ENCODE results near the gene ACTG2.
"Not testable (repeated sequence)": the region's sequence is repeated elsewhere in the genome, so short reads cannot be mapped to it uniquely, and the experiment has no call there.

Gene ACTG2

DNA sequence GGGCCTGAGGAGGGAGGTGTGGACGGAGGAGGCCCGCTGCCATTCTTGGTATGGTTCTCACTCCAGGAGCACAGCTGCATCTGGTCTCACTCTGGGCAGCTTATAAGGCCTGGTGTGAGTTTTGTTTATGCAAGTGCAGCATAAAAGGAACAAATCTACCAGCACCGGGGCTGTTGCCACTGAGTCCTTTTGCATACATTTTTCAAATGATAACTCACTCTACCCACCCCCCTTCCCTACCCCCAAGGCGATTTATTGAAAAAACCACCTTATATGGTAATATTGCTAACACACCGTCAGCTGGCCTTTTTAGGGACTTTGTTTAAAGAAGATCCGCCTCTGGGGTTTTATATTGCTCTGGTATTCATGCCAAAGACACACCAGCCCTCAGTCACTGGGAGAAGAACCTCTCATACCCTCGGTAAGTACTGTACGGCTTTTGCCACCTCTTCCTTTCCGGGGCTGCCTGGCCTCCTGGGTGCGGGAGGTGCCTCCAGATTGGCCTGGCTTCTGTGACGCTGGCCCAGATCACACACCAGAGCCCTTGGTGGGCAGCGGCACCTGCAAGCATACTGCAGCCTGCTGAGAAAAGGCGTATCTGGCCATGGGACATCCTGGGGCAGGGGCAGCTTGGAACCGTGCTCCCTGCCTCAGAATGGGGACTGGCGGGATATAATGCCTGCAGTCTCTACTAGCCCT, at the start of gene ACTG2:
TSS of gene ACTG2 (plus strand) at position 378 of the 699 bp plus-strand sequence. CDS start 8,304 bp downstream, outside the sequence.
- DNase-seq (ENCODE audit: low spot score) = no peak

DNA sequence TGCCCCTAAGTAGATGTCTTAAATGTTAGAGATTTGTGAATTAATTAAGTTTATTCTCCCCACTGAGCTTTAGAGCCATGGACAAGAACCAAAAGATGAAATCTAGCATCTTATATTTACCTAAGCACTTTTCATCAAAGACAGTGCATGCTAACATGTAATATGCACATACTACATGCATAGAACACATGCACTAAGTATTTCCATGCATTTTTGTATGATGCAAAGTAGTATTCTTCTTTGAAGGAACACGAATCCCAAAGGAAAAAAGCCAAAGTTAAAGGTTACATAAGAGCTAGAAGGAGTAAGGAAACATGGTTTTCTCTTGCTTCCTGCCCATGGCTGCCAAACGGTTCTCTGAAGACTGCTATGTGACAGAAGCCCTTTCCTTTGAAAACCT, 48.7 kb upstream of the ACTG2 start:
- no peak for DNase-seq (ENCODE audit: low spot score)

DNA sequence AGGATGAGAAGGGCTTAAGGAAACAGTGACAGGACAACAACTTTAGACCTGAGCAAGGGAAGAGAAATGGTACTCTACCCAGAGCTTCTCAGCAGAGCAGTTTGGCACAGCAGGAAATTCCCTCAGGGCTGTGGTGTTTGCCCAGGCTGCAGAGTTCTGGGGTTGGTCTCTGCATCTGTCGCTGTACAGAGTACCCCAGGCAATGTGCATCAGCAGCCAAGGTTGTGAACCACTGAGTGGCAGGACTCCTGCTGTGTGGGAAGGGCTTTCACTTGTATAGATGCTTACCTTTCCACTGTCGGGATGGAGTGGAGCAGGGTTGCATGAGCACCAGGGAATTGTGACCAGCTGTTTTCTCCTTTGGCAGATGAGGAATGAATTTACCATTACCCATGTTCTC, 42.8 kb upstream of the ACTG2 start:
- DNase-seq (ENCODE audit: low spot score) = no peak

DNA sequence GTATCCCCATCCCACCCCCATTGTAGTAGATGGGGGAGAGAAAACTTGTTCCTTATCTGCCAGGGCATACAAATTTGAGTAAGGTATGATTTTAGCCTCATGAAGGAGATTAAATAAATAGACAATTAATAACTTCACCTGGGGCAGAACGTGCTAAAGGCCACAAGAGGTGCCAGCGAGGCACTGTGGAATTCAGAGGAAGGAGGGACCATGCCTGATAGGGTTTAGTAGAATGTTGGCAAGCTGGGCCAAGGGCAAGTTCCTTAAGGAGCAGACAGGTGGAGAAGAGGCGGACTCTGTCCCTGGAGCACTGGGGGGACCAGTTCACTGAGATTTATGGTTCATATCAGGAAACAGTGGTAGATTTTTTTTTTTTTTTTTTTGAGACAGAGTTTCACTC, 41.5 kb upstream of the ACTG2 start:
- no peak for DNase-seq (ENCODE audit: low spot score)

DNA sequence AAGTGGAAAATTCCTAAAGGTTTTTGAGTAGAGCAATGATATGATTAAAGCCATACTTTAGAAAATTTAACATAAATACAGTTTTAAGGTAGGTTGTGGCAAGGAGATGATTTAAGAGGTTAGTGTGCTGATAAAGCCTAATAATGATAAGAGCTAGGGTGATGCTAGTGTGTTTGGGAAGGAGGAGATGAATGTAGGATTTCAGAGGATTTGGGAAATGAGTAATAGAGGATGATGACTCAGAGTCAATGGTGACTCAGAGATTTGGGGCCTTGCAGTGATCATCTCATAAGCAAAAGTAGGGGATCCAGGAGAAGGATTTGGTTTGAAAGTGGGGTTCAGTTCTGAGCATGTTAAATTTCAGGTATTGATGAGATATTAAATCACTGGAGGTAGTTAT, 40.8 kb upstream of the ACTG2 start:
- no peak for DNase-seq (ENCODE audit: low spot score)

DNA sequence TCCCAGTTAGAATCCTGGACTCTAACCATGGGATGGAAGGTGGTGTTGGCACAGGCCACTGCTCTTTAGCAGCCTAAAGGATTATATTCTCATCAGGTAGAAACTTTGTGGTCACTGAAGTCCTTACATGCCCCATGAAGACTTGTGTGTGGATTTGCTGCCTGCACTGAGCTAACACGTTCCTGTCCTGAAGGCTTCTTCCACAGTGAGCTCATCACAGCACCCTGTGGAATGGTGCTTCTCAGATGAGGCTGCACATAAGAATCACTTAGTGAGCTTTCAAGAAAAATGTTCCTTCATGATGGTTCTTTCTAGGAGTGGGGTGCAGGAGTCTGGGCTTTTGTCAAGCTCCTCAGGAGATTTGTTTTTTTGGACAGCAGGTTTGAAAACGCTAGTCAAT, 37.3 kb upstream of the ACTG2 start:
- DNase-seq (ENCODE audit: low spot score) = no peak

DNA sequence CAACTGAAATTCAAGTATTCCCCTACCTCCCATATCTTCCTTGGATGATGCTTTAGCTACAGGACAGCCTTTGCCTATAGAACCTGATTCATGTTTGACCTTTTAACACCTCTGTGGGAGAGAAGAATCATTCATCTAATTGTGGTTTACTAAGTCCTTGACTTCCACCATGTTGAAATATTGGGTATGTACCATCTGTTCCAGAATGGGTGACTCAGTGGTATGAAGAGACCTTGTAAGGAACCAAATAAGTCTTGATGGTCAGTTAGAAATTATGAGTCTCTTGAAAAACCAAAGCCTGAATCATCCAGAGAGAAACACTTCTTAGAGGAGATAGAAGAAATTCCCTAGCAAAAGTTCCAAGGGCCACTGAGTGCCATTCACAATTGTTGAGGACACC, 36.6 kb upstream of the ACTG2 start:
- no peak for DNase-seq (ENCODE audit: low spot score)

DNA sequence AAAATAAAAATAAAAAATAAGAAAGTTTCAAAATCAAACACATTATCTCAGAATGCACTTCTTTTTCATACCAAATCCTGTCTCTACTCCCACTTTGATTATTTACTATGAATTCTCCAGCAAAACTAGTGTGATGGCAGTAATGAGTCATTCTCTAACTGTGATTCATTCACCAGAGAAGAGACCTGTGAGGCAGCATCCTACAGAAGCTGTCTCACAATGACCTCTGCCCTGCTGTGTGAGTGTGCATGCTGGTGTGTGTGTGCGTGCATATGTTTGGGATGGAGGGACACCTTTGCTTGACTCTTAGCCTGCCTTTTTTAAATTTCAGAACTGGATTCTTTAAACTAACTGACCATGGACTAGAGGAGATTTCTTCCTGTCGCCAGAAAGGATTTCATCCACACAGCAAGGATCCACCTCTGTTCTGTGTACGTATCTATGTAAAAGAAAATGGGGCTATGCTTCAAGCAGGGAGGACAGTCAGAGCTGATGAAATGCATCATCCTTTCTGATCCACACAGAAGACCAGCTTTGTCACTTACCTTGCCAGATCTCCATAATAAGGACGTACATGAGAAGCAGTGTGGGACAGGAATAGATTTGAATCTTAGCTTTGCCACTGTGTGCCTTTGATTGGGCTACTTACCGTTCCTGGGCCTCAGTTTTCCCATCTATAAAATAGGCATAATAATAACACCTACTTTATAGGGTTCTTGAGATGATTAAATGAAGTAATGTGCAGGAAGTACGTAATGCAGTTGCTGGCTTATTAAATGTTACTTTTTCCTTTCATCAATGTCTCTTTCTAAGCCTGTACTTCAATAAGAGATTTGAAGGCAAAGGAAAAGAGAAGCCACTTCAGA, 32.9 kb upstream of the ACTG2 start:
- DNase-seq (ENCODE audit: low spot score) = no peak

DNA sequence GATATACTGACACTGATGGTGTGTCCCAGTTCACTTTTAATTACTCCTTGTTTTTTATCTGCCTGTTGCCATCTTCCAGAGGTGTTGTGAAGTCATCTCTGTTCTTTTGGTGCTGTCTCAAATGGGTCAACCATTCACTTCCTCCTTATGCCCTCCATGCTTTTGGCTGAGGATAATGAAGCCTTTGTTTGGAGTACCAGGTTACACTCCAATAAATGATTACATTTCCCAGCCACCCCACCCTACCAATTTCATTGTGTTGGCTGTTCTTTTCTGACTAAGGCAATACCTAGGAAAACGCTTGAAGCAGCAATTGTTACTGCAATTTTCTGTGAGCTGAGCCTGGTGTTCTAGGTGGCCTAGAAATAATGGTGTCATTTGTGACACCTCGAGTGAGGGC, 29.8 kb upstream of the ACTG2 start:
- DNase-seq (ENCODE audit: low spot score) = no peak

DNA sequence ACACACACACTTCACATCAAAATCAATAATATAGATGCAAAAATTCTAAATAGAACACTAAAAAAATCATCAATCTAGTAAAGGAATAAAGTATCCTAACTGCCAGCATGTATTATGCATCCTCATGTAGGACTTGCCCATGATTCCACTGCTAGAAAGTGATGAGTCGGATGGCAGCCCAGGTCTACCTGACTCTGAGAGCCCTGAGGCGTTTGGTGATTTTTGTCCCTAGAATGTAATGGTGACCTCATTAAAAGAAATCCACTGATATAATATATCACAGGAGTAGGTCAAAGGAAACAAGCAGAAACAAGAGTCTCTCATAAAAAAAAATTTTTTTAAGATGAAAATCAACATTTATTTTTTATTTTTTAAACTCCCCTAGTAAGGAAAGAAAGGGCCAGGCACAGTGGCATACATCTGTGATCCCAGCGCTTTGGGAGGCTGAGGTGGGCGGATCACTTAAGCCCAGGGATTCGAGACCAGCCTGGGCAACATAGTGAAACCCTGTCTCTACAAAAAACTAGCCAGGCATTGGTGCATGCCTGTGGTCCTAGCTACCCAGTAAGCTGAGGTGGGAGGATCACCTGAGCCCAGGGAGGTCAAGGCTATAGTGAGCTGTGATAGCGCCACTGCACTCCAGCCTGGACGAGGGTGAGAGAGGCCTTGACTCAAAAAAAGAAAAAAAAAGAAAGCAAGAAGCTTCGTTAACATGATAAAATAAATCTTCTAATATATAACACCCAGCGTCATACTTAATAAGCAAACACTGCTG, 24.4 kb upstream of the ACTG2 start:
- no peak for DNase-seq (ENCODE audit: low spot score)

DNA sequence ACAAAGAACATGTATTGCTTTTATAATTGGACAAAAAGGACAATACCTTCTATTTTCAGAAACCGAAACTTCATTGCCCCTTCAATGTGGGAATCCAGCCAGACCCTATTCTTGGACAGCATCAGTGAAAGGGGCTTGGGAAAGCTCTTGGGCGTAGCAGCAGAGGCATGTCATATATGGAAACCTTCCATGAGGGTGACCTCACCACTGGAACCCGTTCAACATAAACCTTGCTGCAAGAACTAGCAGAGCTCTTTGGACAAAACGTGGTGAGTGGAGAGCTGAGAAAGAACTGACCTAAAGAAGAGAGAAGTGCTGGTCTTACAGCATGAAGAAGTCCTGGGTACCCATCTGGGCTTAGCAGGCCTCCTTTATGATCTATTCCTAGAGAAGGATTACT, 22.7 kb upstream of the ACTG2 start:
- peak; percentile 16 for DNase-seq (ENCODE audit: low spot score)

DNA sequence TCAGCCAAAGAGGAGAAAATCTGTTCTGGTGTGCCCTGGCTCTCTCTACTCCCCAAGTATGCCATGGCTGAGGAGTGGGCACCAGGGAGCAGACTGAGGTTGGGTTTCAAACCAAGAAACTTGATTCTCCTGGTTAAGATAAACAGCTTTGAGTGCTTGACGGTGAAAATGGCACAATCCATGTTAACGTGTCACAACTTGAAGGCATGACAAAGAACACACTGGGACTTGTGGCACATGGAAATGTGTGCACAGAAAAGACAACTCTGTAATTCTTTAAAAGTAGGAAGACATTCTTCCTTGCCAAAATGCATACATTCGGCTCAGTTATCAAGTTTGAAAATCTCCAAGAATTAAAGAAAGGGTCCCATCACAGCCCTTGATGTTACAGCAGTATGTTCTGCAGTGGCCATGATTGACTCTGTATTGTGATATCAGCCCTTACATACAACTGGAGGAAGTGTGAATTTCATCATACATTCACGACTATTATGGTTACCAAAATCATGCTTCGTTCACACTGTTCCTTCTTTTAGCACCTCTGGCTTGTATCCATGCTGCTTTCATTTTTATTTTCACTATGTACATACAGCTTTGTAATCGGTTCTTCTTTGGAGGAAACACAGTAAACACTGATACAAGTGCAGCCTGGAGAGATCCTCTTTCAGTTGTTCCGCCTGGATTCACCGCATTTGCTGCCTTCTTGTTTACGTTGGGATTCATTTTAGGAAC, 15.6 kb upstream of the ACTG2 start:
- DNase-seq (ENCODE audit: low spot score) = peak; percentile 26

DNA sequence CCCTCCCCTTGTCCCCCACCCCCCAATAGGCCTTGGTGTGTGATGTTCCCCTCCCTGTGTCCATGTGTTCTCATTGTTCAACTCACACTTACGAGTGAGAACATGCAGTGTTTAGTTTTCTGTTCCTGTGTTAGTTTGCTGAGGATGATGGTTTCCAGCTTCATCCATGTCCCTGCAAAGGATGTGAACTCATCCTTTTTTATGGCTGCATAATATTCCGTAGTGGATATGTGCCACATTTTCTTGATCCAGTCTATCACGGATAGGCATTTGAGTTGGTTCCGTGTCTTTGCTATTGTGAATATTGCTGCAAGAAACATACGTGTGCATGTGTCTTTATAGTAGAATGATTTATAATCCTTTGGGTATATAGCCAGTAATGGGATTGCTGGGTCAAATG, 14.8 kb upstream of the ACTG2 start:
- not testable (repeated sequence) for DNase-seq (ENCODE audit: low spot score)

DNA sequence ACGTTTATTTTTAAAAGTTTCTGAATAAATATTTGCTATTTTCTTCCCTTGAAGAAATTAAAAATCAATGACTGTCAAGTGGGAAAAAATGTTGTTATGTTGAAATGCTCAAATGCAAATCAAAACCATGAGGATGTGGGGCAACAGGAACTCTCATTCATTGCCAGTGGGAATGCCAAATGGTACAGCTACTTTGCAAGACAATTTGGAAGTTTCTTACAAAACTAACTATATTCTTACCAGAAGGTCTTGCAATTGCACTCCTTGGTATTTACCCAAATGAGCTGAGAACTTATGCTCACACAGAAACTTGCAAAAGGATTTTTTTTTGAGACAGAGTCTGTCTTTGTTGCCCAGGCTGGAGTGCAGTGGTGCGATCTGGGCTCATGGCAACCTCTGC, 7.4 kb upstream of the ACTG2 start:
- no peak for DNase-seq (ENCODE audit: low spot score)

DNA sequence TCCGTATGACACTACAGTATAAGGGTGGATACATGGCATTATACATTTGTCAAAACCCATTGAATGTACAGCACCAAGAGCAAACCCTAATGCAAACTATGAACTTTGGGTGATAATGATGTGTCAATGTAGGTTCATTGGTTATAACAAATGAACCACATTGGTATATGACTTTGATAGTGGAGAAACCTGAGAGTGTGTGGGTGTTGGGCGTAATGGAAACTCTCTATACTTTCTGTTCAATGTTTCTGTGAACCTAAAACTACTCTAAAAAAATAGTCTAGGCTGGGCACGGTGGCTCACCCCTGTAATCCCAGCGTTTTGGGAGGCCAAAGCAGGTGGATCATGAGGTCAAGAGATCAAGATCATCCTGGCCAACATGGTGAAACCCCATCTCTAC, 6.5 kb upstream of the ACTG2 start:
- no peak for DNase-seq (ENCODE audit: low spot score)

DNA sequence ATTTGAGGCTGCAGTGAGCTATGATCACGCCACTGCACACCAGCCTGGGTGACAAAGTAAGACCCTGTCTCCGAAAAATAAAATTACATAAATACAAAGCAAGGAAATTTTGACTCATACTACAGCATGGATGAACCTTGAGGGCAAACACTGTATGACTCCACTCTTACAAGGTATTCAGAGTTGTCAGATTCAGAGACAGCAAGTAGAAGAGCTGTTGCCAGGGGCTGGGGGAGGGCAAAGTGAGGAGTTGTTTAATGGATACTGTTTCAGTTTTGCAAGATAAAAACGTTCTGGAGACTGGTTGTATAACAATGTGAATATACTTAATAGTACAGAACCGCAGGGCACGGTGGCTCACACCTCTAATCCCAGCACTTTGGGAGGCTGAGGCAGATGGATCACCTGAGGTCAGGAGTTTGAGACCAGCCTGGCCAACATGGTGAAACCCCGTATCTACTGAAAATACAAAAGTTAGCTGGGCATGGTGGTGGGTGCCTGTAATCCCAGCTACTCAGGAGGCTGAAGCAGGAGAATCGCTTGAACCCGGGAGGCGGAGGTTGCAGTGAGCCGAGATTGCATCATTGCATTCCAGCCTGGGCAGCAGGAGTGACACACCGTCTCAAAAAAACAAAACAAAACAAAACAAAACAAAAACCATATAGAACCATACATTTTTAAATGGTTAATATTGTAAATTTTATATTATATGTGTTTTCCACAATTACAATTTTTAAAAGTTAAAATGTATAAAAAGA, 5.0 kb upstream of the ACTG2 start:
- DNase-seq (ENCODE audit: low spot score) = not testable (repeated sequence)

DNA sequence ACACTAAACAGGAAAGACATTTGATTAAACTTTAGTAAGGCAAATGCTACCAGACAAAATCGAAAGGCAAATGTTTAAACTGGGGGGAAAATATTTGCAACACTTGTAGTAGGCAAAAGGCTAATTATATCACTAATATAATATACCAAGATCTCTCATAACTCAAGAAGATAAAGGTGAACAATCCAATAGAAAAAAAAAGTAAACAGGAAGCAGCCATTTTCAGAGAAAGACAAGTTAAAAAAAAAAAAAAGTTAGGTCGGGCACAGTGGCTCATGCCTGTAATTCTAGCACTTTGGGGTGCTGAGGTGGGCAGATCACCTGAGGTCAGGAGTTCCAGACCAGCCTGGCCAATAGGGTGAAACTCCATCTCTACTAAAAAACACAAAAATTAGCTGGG, 4.4 kb upstream of the ACTG2 start:
- no peak for DNase-seq (ENCODE audit: low spot score)

DNA sequence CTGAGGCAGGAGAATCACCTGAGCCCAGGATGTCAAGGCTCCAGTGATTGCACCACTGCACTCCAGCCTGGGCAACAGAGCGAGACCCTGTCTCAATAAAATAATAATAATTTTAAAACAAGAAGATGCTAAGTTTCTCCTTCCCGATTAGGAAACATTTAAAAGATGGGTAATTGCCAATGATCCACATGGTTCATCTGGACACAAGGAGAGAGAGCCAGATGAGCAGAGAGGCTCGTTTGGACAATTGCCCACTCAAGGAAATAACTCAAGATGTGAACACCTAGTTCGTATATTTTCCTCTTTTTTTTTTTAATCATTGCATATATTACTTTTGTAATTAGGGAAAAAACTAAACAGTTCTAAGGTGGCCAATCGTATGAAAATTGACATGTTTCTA, 3.6 kb upstream of the ACTG2 start:
- DNase-seq (ENCODE audit: low spot score) = no peak

DNA sequence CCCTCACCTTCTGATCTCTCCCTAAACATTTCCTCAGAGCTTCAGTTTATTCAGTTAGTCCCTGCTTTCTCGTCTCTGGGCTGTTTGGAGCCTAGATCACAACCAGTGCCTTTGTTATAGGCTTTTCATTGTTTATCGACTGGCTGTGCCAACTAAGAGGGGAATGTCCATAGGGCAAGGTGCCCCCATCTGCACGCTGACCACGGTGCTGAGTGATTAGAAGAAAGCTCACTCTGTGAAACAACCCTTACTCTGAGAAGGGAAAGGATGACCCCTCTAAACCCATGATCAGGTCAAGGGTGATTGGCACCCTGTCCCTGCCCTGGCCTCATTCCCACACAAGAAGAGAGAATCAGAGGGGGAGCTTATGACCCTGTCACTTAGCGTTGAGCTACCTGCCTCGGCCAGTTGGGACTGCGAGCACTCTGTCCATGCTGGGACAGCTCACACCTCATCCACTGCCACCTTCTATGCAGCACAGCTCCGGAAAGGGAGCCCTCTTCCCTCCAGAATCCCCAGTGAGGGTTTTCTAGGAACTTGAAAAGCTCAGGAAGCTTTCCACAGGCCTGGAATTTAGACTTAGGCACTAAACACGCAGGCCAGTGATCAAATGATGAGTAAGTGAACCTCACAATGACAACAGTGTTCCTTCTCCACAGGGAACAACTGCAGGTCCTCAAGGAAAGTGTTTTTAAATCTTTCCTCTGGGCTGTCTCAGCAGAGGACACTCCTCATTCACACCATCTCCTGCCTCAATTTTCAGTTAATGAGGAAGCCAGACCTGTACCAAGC, 2.3 kb upstream of the ACTG2 start:
- peak; percentile 72 for DNase-seq (ENCODE audit: low spot score)

DNA sequence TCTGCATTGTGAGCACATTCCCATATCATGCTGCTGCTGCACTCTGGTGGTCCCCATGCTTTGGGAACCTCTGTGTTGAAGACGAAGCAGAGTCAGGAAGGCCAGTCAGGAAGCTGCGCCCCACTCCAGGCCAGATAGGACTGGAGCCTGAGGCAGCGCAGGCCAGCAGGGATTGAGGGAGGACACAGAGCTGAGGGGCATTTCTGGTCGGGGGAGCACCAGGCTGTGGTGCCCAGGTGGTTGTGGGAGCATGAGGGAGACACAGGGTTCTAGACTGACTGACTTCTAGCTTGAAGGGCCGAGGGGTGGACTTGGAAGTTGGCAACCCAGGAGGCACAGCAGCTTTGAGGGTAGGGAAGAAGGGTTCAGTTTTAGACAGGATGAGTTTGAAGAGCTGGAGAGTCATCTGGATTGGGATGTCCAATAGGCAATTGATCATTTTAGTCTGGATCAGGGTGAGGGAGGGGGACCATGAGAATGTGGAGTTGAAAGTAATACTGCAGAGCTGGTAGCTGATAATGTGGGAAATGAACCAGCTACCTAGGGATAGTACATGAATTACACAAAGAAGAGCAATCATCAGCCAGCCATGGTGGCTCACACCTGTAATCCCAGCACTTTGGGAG, 1.4 kb upstream of the ACTG2 start:
- DNase-seq (ENCODE audit: low spot score) = no peak
